HepG2 (cell line): Measurements from ENCODE around the gene CRYBA2. TPM values are rescaled to one million over a fixed set of nuclear protein-coding genes. Genes with fewer than 3 reads are reported as not detected.
A peak's percentile ranks its signal among the peaks of the same experiment; 100 is the strongest.

Source experiments
- ARID2 ChIP-seq: sonication (generic); formaldehyde crosslinking; IDR thresholded peaks from 2 replicates; pipeline ENCODE4 v1.8.1; 2022; ENCODE audit warnings: mild to moderate bottlenecking, missing genetic modification reagents, borderline replicate concordance
- ARNTL ChIP-seq: sonication (generic); formaldehyde crosslinking; IDR thresholded peaks from 2 replicates; pipeline ENCODE4 v1.4.0; 2020; ENCODE audit warnings: mild to moderate bottlenecking, missing genetic modification reagents
- GMEB1 ChIP-seq: sonication (generic); formaldehyde crosslinking; IDR thresholded peaks from 2 replicates; pipeline ENCODE4 v1.5.1; 2020; ENCODE audit warnings: missing genetic modification reagents, mild to moderate bottlenecking, borderline replicate concordance
- HINFP ChIP-seq: sonication (generic); formaldehyde crosslinking; IDR thresholded peaks from 2 replicates; pipeline ENCODE4 v1.4.0; 2020; ENCODE audit warnings: low read depth, mild to moderate bottlenecking, missing genetic modification reagents
- RCOR2 ChIP-seq: IDR thresholded peaks from 2 replicates; pipeline ENCODE4 v1.6.1; 2016; ENCODE audit warnings: missing biosample characterization, missing genetic modification reagents
- RXRA ChIP-seq: sonication (generic); formaldehyde crosslinking; IDR thresholded peaks from 2 replicates; pipeline ENCODE4 v1.5.1; 2020; ENCODE audit warnings: missing genetic modification reagents
- SATB2 ChIP-seq: sonication (generic); formaldehyde crosslinking; IDR thresholded peaks from 2 replicates; pipeline ENCODE4 v1.5.0; 2020; ENCODE audit warnings: missing genetic modification reagents
- SMARCE1 ChIP-seq: fragments of 450-650 bp; IDR thresholded peaks from 2 replicates; pipeline ENCODE4 v1.6.1; 2017; ENCODE audit warnings: borderline replicate concordance
- SP1 ChIP-seq, 2 experiments: fragments of 450-650 bp in 1 of 2; sonication (generic) in 1 of 2; formaldehyde crosslinking in 1 of 2; IDR thresholded peaks; 2 replicates each; pipeline versions ENCODE4 v1.4.0 to v1.6.1; 2016 to 2020; ENCODE audit warnings: missing genetic modification reagents in 1 of 2
- SSRP1 ChIP-seq: IDR thresholded peaks from 2 replicates; pipeline ENCODE4 v1.6.1; 2016; ENCODE audit warnings: control low read depth
- TARDBP ChIP-seq: sonication (generic); formaldehyde crosslinking; IDR thresholded peaks from 2 replicates; pipeline ENCODE4 v1.8.0; 2022; ENCODE audit warnings: mild to moderate bottlenecking, missing genetic modification reagents
- TRIM22 ChIP-seq: fragments of 450-650 bp; IDR thresholded peaks from 2 replicates; pipeline ENCODE4 v1.6.1; 2017
- ZBTB21 ChIP-seq: sonication (generic); formaldehyde crosslinking; IDR thresholded peaks from 2 replicates; pipeline ENCODE4 v1.4.0; 2020; ENCODE audit warnings: missing genetic modification reagents
- ZNF207 ChIP-seq: fragments of 450-650 bp; IDR thresholded peaks from 2 replicates; pipeline ENCODE4 v1.6.1; 2016; ENCODE audit warnings: antibody characterized with exemption, borderline replicate concordance
- ZNF251 ChIP-seq: sonication (generic); formaldehyde crosslinking; IDR thresholded peaks from 2 replicates; pipeline ENCODE4 v1.9.0; 2021; ENCODE audit warnings: mild to moderate bottlenecking, missing genetic modification reagents
- ZNF292 ChIP-seq: sonication (generic); formaldehyde crosslinking; IDR thresholded peaks from 2 replicates; pipeline ENCODE4 v1.8.1; 2022; ENCODE audit warnings: mild to moderate bottlenecking, low read depth, missing genetic modification reagents, borderline replicate concordance
- ZNF317 ChIP-seq: sonication (generic); formaldehyde crosslinking; IDR thresholded peaks from 2 replicates; pipeline ENCODE4 v1.5.0; 2020; ENCODE audit warnings: mild to moderate bottlenecking, missing genetic modification reagents
- ZNF326 ChIP-seq: sonication (generic); formaldehyde crosslinking; IDR thresholded peaks from 2 replicates; pipeline ENCODE4 v1.4.0; 2020; ENCODE audit warnings: missing genetic modification reagents, borderline replicate concordance
- ZNF558 ChIP-seq: sonication (generic); formaldehyde crosslinking; IDR thresholded peaks from 2 replicates; pipeline ENCODE4 v1.9.0; 2022; ENCODE audit warnings: mild to moderate bottlenecking, missing genetic modification reagents, borderline replicate concordance
- ZNF737 ChIP-seq: sonication (generic); formaldehyde crosslinking; IDR thresholded peaks from 2 replicates; pipeline ENCODE4 v1.5.0; 2020; ENCODE audit warnings: missing genetic modification reagents, mild to moderate bottlenecking, borderline replicate concordance
- ZNF740 ChIP-seq: sonication (generic); formaldehyde crosslinking; IDR thresholded peaks from 2 replicates; pipeline ENCODE4 v1.4.0; 2020; ENCODE audit warnings: missing genetic modification reagents
- ZNF766 ChIP-seq: sonication (generic); formaldehyde crosslinking; IDR thresholded peaks from 2 replicates; pipeline ENCODE4 v1.5.0; 2020; ENCODE audit warnings: missing genetic modification reagents, borderline replicate concordance
- ZNF850 ChIP-seq: sonication (generic); formaldehyde crosslinking; conservative IDR thresholded peaks from 2 replicates; pipeline ENCODE4 v1.9.0; 2021; ENCODE audit warnings: mild to moderate bottlenecking, missing genetic modification reagents
- ZNF878 ChIP-seq: sonication (generic); formaldehyde crosslinking; IDR thresholded peaks from 2 replicates; pipeline ENCODE4 v1.8.1; 2023; ENCODE audit warnings: mild to moderate bottlenecking, missing genetic modification reagents, moderate library complexity
- ZNF891 ChIP-seq: sonication (generic); formaldehyde crosslinking; IDR thresholded peaks from 2 replicates; pipeline ENCODE4 v1.5.0; 2020; ENCODE audit warnings: mild to moderate bottlenecking, missing genetic modification reagents
- polyA plus RNA-seq, 8 experiments: library from polyadenylated mRNA; depleted of rRNA in 3 of 8; stranded (reverse) in 7 of 8; unstranded in 1 of 8; fragments of >200 nt; fragmentation: Illumina TruSeq in 4 of 8; extraction: Trizol in 4 of 8; gene quantifications; 2 replicates each; pipeline versions ENCODE4 v1.2.1 to v1.2.3, GENCODE V29; 2011 to 2016; ENCODE audit warnings: low read depth in 4 of 8, missing spikeins in 1 of 8, mixed read lengths in 1 of 8; ENCODE audit not compliant: insufficient read depth in 1 of 8
- total RNA-seq, 5 experiments: library from RNA; depleted of rRNA; stranded (reverse); fragments of >200 nt; fragmentation: Illumina TruSeq; extraction: Trizol; gene quantifications; 2 replicates each; pipeline ENCODE4 v1.2.3, GENCODE V29; 2016; ENCODE audit warnings: low read depth in 1 of 5

The CRYBA2 gene
- total and polyA plus RNA-seq, 2 of the 13 experiments (the other 11 are each of a cell fraction or from before 2014, with no cell fraction given) = not detected

GRCh38 chr2:218962859-218963492 is 30.2 kb downstream of the CRYBA2 start (continued):
- TF ChIP-seq SSRP1 (CRISPR knock-in tag) = no peak
- no peak for TF ChIP-seq ZNF251
- 0 out of 2 replicates have a peak, but pooled peaks have one; percentile 61 for TF ChIP-seq ARNTL (CRISPR knock-in tag)
- TF ChIP-seq ZNF878 (CRISPR knock-in tag) = peak; percentile 92; the same call in 1 of the 2 replicates
- TF ChIP-seq RXRA (CRISPR knock-in tag) = peak; percentile 39; the same call in 1 of the 2 replicates
- peak; percentile 98 for TF ChIP-seq SATB2 (CRISPR knock-in tag)
- TF ChIP-seq ARID2 = peak; percentile 76
- no peak for TF ChIP-seq SMARCE1
- TF ChIP-seq ZNF207 = no peak
- no peak for TF ChIP-seq ZNF737 (CRISPR knock-in tag)
- no peak for TF ChIP-seq SP1 (IDR thresholded peaks at IDR 0.05)
- no peak for TF ChIP-seq SP1 (CRISPR knock-in tag; IDR thresholded peaks at IDR 0.05)
- TF ChIP-seq TRIM22 = no peak
- peak; percentile 78; the same call in 1 of the 2 replicates for TF ChIP-seq ZNF317 (CRISPR knock-in tag)
- TF ChIP-seq RCOR2 = no peak
- peak; percentile 33; the same call in 1 of the 2 replicates for TF ChIP-seq GMEB1 (CRISPR knock-in tag)
- no peak for TF ChIP-seq TARDBP (CRISPR knock-in tag)
- peak; percentile 86; the same call in 1 of the 2 replicates for TF ChIP-seq ZNF558 (CRISPR knock-in tag)
- no peak for TF ChIP-seq ZNF292 (CRISPR knock-in tag)
- peak; percentile 73; the same call in 1 of the 2 replicates for TF ChIP-seq ZBTB21 (CRISPR knock-in tag)
- no peak for TF ChIP-seq ZNF740 (CRISPR knock-in tag)
- TF ChIP-seq ZNF326 (CRISPR knock-in tag) = no peak
- TF ChIP-seq ZNF766 (CRISPR knock-in tag) = peak; percentile 95; the same call in 1 of the 2 replicates
- TF ChIP-seq ZNF850 (CRISPR knock-in tag) = no peak
- no peak for TF ChIP-seq HINFP (CRISPR knock-in tag)
- TF ChIP-seq ZNF891 (CRISPR knock-in tag) = peak; percentile 95
